Measurements from ENCODE around the gene ZDHHC5.

ZDHHC5 gene

DNA sequence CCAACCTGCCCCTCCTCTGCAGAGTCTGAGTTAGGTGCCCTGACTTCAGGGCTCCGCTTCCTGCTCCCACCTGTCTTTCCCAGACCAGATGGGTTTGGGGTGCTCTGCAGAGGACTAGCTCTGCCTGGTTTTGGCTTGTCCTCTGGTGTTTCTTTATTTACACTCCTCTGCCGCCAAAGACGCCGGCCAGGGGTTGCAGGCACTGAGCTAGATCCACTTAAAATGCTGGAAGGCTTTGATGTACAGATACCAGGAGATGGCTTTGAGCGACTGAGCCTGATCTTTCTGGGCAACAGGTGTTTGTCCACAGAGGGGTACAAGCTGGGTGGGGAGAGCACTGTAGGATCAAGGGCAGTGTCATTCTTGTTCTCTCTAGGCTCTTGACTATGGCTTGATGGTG lies 77.3 kb downstream of the ZDHHC5 start:
- Histone ChIP-seq H3K4me3 (ENCODE audit: insufficient read depth, low read depth, low read length, poor library complexity, severe bottlenecking) (no peak overlapping the region), H3K9me3 (ENCODE audit: control insufficient read depth, low read length) (no peaks in the 10 kb centered on the region), H3K27ac (ENCODE audit: insufficient read depth, low read length, poor library complexity, severe bottlenecking) (no peak overlapping the region), H3K27me3 (replicated peaks; ENCODE audit: control insufficient read depth, insufficient read depth, low read length, poor library complexity, severe bottlenecking) (no peaks in the 10 kb centered on the region), H3K36me3 (ENCODE audit: control insufficient read depth, insufficient read depth, low read length) (peaks cover 21% of the 10 kb centered on the region), H3K4me1 (ENCODE audit: control insufficient read depth, insufficient read depth, low read length, poor library complexity, severe bottlenecking) (peaks cover 11% of the 10 kb centered on the region)
- DNase-seq, result no peak

DNA sequence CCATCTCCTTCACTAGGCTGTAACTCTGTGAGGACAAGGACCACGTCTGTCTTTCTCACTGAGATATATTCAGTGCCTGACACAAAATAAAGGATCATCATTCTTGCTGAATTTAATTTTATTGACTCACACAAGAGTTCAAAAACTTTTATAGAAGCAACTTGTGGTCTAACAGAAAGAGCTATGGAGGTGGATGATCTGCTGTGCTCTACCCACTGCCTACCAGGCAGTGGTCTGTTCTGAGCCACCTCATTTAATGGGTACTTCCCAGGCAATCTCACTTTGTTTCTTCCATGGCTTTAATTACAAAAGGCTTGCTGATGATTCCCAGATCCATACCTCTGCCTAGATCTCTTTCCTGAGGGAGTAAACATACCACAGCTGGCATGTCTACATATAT lies 79.0 kb downstream of the ZDHHC5 start:
- H3K27ac ChIP-seq (ENCODE audit: insufficient read depth, low read length, poor library complexity, severe bottlenecking), result no peak overlapping the region
- H3K4me3 ChIP-seq (ENCODE audit: insufficient read depth, low read depth, low read length, poor library complexity, severe bottlenecking), result no peak overlapping the region
- no peak for DNase-seq
- peaks cover 21% of the 10 kb centered on the region for H3K36me3 ChIP-seq (ENCODE audit: control insufficient read depth, insufficient read depth, low read length)
- H3K27me3 ChIP-seq (replicated peaks; ENCODE audit: control insufficient read depth, insufficient read depth, low read length, poor library complexity, severe bottlenecking), result no peaks in the 10 kb centered on the region
- peaks cover 5% of the 10 kb centered on the region for H3K4me1 ChIP-seq (ENCODE audit: control insufficient read depth, insufficient read depth, low read length, poor library complexity, severe bottlenecking)
- no peaks in the 10 kb centered on the region for H3K9me3 ChIP-seq (ENCODE audit: control insufficient read depth, low read length)
